GM21576 (cell line): ENCODE results near the gene ARFGAP2.

Source experiments
- ATAC-seq: cut with Tn5 transposase; IDR thresholded peaks from one replicate; pipeline ENCODE4 v1.9.1; 2021; ENCODE audit warnings: mild to moderate bottlenecking, moderate library complexity; ENCODE audit not compliant: unreplicated experiment

ARFGAP2 gene

DNA sequence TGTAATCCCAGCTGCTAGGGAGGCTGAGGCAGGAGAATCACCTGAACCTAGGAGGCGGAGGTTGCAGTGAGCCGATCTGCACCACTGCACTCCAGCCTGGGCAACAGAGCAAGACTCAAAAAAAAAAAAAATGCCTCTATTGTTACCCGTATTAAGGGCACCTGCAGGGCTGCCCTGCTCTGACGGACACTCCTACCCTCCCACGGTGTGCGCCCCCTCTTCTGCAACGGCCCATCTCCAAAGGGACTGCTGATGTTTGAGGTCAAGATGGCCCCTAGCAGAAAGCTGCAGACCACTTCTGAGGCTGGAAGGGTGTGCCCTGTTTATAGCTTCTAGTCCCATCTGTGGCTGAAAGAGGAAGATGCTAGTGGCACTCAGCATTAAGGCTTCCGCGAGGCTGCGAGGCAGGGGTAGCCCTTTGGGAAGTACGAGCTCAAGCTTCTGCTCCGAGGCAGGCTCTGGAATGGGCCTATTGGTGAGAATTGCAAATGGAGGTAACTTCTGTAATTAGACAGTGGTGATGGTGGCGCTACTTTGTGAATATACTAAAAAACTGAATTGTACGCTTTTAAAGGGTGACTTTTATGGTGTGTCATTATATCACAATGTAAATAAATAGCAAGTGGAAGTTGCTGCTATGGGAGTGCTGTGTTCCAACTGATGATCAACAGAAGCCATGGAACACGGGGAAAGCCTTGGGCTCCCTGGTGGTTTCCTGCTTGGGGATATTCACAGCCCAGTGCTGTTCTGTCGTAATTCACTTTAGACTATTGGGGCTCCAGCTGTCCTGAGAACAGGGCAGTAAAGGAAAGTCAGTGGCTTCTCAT lies 24.3 kb downstream of the ARFGAP2 start:
- ATAC-seq = no peak

DNA sequence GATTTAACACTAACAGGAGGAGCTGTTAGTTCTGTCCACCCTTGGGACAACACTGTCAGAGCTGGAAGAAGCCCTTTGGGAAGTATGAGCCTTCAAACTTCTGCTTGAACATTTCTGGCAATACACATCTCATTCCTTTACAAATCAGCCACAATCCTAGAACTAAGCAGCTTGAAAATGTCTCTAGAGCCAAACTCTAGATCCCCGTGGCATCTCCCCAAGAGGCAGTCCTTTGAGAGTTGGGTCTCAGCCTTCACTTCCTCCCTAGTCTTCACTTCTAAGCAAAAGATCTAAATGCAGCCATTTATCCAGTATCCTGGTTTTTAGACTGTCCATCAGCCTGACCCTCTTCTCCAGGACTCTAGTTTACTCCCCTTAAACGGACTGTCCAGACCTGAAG lies 26.9 kb downstream of the ARFGAP2 start:
- ATAC-seq = no peak

DNA sequence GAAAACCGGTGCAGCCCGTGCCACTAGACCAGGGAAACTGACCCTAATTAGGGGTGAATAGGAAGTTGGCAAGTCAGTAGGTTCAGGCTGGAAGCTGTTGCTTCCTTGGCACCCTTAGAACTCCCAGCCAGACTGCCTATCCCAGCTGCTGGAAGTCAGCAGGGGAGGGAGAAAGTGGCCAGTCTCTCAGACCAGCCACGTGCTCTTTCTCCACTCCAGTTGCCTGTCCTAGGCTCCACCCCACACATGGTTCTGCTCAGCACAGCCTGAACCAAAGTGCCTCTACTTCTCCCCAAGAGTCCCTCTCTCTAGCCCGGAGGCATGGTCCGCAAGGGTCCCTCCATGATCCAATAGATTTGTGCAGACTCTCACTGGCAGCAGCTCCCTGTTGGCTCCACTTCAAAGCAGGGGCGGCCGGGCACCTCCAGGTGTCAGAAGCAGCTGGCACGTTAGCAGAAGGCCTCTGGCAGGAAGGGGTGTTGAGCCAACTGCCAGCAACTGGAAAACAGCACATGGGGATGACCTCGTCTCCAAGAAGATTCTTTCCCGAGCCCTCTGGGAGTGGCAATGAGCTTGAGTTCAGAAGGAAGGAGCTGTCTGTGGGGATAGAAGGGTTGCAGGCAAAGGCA lies 27.7 kb downstream of the ARFGAP2 start:
- ATAC-seq = no peak

DNA sequence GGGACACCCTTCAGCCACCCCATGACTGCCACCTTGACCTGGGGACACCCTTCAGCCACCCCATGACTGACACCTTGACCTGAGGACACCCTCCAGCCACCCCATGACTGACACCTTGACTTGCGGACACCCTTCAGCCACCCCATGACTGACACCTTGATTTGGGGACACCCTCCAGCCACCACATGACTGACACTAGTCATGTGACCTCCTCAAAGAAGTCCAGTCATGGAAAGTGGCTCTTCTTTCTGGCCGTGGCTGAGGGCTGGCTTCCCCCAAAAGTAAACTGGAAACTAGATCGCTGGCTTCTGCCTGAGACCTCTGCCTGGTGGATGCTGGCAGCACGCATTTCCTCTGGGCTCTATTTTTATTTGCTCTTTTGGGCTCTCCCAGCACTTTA lies 28.4 kb downstream of the ARFGAP2 start:
- ATAC-seq = no peak

DNA sequence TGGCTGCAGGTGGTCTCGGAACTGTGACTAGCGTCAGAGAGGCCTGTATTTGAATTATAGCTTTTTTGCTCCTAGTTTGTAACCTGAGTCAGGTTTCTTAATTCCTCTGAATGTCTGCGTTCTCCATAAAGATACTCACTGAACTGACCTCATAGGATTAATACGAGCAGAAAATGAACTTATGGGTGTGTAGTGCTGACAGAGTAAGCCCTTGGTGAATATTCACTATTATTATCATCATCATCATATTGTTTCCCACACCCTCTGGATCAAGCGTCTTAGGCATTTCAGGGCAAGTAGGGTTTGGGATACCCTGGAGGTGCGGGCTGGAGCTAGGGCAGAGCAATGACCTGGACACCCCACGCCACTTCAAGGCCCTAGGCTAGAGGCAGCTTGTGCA lies 29.0 kb downstream of the ARFGAP2 start:
- ATAC-seq = no peak

DNA sequence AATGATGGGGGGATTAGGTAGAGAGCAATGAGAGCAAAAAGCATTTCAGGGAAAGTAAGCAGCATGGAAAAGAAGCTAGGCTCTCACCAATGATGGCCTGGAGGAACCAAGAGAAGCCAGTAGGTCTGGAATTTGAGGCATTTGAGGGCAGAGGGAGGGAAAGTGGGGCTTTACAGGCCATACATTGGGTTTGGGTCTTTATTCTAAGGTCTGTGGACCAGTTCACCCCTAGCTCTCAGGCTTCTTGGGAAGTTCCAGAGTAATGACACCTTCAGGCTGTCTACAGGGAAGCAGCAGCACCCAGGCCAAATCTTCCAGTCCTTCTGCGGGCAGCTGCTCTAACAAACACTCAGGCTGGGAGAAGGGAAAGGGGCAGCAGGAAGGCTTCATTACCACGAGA lies 29.4 kb downstream of the ARFGAP2 start:
- no peak for ATAC-seq

DNA sequence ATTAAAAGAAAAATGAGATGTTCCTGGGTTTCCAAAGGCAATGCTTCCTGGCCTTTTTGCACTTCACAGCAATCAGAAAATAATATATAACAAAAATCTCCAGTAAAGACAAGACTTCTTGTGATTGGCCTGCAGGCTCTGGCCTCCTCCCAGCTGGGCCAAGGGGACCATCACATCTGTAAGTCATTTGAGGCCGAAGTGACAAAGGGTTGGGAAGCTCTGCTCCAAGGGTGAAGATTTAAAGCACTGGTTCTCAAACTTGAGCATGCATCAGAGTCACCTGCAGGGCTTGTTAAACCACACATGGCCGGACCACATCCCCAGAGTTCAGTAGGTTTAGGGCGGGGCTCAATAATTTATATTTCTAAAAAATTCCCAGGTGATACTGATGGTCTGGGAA lies 32.1 kb downstream of the ARFGAP2 start:
- no peak for ATAC-seq

DNA sequence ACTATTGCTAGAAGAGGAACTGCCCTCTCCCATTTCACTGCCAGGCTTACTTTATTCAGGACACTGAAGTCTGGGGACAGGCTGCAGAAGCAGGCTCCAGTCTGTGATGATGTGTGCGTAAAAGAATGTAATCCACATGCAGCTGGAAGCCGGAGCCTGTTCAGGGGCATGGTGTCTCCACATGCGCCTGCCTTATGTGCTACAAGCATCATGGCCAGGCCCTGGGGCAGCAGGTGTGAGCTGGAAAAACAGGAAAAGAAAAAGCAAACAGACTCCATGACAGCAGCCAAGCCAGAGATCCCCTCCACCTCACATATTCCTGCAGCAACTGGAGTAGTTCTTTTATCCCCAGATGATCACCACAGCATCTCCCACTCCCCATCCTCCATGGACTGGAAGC lies 33.4 kb downstream of the ARFGAP2 start:
- ATAC-seq = no peak

DNA sequence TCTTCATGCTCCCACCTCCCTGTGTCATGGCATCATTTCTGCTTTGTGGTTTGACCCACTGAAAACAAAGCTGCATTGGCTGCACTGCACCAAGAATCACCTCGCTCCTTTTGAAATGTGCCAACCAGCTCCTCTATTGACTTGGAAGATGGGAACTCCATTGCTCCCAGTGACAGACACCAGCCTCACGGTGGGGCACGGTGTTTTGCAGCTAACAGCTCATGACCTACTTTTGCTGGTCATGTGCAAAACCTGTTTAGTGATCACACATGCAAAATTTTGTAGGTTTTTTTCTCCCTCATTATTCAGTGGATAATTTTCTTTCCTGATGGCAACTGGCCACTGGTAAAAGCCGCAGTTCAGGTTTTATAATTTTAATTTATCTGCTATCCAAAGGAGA lies 36.8 kb downstream of the ARFGAP2 start:
- no peak for ATAC-seq

DNA sequence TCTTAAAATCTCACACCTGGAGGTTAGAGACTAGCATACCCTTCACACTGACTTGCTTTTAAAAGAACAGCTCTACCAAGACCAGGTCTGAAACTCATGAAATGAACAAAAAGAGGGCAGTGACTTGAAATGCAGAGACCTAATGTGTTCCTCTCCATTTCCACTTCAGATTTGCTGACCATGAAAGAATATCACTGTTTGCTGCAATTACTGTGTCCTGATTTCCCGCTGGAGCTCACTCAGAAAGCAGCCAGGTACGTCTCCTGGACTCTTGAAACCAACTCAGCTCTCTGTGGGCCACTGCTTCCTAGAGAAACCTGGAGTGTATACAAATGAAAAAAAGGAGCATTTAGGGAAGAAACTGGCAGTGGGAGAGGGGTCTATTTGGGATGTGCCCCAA lies 39.2 kb downstream of the ARFGAP2 start:
- no peak for ATAC-seq

DNA sequence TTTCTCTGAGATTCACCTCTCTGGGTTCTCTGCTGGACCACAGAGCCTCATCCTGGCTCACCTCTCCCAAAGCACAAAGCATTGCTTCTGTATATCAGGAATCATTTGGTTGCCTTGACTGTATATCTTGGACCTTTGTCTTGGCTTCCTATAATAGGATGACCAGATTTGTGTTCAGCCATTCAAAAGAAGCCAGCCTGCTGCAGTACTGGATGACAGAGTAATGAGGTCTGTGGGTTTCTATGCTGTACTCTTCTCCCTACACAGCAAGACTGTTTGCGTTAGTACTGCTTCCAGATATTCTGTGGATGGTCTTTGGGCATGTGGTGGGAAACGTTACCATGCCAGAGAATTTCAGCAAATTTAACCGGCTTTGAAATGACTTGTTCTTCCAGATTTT lies 39.8 kb downstream of the ARFGAP2 start:
- ATAC-seq = no peak

DNA sequence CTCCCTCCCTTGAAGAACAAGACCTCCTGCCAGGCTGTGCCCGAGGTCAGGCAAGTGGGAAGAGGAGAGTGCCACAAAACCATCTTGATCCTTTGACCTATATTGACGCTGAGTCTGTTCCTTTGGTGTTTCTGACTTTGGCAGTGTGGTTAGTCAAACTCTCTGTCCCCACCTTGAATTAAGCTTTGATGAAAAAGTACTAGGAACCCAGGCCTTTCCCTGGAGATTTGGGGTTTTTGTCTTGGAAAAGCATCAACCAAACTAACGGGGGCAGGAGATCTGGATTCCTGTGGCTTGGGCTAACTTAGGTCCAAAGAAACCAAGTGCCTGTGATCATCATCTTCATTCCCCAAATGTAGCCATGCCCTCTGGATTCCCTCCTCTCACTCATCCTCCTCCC lies 40.4 kb downstream of the ARFGAP2 start:
- no peak for ATAC-seq

DNA sequence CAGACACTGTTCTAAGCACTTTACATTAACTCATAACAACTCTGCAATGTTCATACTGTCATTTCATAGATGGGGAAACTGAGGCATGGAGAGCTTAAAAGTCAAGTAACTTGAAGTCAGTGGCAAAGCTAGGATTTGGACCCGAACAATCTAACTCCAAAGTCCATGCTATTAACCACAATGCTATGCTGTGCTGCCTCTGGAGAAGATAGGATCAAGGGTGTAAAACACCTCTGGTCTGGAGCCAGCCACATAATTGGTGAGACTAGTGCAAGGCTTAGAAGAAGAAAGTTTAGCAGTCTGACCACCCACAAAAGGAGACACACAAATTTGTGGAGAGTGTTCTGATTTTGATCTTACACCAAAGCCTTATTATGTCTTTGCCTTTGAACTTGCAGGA lies 43.7 kb downstream of the ARFGAP2 start:
- ATAC-seq = no peak

DNA sequence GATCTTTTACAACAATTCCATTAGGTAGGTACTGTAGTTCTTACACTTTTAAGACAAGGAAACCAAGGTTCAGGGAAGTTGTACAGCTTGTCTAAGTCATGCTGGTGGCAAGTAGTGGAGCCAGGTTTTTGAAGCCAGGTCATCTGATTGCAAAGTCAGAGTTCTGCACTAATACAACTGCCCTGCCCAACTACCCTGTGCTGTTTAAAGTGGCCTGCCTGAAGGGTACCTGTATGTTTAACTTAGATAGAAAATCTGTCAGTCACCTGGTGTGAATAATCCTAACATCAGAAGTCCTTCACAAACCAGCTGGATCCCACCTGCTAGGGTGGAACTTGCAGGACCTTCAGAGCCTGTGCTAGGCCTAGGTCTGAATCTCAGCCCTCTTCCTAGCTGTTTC lies 44.2 kb downstream of the ARFGAP2 start:
- ATAC-seq = no peak

DNA sequence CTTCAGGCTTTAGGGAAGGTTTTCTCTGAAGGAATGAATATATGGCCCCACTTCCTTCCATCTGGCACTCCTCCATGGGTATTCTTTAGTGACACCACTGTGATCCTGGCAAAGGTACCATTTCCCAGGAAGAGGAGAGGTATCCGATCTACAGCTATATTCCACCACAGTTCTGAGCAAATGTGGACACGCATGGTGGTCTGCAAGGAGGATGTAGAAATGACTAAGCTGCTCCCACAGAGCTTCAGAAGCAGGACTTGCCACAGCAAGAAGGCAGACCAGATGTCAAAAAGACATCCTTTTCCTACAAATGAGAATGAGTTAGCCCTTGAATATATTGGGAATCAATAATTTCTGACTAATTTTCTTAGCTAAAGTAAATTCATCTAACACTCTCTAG lies 45.5 kb downstream of the ARFGAP2 start:
- no peak for ATAC-seq

DNA sequence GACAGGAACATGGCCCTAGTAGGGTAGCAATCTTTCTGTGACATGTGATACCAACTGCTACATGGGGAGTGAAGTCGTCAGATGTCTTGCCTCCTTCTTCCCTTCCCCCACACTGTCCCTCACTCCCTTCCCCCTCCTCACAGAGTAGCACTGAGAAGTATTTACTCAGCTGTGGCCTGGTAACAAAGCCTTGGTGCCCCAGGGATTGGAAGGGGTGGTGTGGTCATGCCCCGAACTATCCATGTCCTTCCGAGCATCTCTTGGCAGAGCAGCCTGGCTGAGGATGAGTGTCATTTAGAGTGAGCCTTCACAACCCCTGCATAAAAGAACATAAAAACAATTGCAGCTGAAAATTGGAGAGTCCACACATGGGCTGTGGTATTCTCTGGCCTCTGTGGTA lies 46.1 kb downstream of the ARFGAP2 start:
- no peak for ATAC-seq

DNA sequence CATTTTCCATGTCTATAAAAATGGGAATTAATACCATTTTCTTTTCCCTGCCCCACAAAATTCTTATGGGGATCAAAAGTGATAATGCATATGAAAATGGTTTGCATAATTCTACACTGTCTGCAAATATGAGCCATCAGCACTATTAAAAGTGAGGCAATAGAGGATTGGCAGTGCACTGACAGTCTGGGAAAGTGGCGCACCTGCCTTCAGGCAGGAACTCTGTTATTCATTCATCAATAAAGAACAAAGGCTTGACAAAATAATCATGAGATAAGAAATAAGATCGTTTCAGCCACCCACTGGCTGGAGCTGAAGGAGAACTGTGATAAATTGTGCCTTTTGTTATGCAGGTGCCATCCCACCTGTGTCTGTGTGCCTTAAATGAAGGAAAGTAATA lies 49.5 kb downstream of the ARFGAP2 start:
- no peak for ATAC-seq

DNA sequence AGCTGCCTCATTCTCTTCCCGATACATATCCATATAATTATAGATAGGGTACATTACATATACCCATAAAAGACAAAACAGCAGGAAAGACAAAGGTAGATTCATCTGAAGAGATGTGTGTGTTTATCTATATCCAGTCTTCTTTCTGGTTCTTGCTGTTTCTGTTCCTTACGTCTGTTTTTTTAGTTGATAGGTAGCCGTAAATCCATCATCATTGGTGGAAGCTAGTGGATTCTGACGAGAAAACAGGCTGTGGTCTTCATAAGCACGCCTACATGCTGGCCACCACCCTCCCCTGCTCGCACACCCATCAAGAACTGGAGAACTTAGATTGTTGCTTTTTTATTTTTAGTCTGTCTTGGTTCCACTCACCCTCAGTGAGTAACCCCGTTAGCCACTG lies 51.6 kb downstream of the ARFGAP2 start:
- ATAC-seq = no peak

DNA sequence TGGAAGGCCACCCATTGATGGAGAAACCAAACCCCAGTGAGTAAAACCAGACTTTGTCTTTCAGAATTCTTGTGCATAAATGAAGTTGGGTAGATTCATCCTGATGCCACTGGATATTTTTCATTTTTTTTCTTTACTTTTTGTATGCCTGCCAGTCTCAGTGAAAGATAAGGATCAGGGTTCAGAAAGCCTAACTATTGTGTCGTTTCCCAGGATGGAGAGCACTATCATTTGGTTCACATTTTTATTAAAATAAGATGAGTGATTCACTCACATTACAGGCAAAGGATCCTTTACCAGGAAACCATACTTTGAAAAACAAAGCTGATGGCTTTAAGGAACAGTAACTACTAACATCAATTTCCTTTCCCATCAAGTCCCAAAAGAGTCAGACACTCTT lies 52.0 kb downstream of the ARFGAP2 start:
- ATAC-seq = no peak

DNA sequence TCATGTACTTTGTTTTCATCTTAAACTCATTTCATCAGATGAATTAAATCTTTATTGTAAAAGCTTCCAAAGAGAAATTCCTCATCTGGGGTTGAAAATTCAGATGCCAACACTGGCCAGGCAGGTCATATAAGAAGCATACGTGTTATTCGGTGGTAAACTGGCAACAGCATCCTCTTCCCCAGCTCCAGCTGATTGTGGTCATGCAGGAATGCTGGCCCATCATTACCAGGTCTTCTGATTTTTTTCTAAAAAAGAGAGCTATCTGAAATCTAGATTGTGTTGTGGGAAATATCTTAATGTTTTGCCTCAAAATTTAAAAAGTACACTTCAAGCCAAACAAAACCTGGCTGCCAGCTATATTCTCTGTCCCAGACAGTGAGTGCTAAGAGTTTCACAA lies 53.6 kb downstream of the ARFGAP2 start:
- no peak for ATAC-seq

DNA sequence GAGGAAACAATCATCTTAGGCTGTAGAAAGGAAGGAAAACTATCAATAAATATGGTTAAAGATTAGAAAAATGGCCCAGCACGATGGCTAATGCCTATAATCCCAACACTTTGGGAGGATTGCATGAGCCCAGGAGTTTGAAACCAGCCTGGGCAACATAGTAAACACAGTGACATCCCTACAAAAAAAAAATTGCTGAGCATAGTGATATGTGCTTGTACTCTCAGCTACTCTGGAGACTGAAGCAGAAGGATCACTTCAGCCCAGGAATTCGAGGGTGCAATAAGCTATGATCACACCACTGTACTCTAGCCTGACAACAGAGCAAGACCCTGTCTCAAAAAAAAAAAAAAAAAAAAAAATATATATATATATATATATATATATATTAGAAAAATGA lies 54.9 kb downstream of the ARFGAP2 start:
- ATAC-seq = no peak

DNA sequence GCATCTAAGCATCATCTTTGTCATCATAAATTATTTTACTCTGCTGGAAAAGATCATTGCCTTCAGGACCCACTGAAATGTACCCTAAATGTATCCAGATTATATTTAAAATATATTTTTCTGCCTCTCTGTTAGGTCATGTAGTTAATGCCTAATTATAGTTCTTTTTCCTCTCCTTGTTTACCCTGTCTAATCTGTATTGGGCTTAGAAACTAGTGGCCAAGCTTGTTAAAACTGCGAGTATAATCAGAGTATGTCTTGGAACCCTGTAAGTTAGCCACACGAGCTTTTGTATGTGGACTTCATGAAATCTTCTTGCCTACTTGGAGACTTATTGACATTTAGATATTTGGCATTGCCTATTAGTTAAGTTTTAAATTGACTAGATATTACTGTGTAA lies 55.6 kb downstream of the ARFGAP2 start:
- no peak for ATAC-seq
